HG03378 (cell line): ENCODE results near the gene CELF4.
"Not testable (repeated sequence)": the region's sequence is repeated elsewhere in the genome, so short reads cannot be mapped to it uniquely, and the experiment has no call there.

Source experiments
- ATAC-seq: cut with Tn5 transposase; IDR thresholded peaks from one replicate; pipeline ENCODE4 v1.9.1; 2021; ENCODE audit warnings: mild to moderate bottlenecking, moderate library complexity; ENCODE audit not compliant: unreplicated experiment

The CELF4 gene

GRCh38 chr18:37473195-37473840, 92.3 kb downstream of the CELF4 start:
- ATAC-seq: no peak

GRCh38 chr18:37471637-37472036, 94.0 kb downstream of the CELF4 start:
- ATAC-seq: no peak

DNA sequence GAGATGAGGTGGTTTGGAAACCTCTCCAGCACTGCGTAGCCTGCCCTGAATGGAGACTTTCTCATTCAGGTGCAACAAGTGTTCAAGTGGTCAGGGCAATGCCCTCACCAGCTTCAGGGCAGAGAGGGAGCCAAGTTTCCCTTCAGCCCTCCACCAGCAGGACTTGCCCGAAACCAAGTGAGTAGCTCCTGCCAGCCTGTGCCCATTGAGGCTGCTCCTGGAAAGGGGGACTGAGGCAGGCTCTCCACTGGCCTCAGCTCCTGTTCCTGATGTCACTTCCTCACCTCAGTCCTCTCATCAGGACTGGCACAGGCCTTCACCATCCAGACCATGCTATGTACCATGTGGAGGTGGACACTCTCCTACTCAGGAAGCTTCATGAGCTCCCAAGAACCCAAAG, 94.6 kb downstream of the CELF4 start:
- no peak for ATAC-seq

GRCh38 chr18:37467002-37467662, 98.5 kb downstream of the CELF4 start:
- no peak for ATAC-seq

DNA sequence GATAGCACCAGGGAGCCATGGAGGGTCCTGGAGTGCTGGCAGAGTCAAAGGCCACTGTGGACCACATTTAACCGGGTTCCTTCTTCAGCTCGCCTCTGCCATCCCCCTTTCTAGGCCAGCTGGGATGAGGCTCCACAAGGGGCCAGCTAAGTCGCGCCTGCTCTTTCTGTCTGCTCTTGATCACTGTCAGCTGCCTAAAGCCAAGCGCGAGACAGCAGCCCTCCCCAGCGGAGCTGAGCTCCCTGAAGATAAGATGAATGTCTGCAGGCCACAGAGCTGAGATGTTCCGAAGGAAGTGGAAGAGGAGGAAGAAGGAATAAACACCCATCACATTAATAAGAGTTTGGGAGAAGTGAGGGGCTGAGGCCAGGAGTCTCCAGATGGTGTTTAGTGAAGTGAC, 99.6 kb downstream of the CELF4 start:
- ATAC-seq: no peak

DNA sequence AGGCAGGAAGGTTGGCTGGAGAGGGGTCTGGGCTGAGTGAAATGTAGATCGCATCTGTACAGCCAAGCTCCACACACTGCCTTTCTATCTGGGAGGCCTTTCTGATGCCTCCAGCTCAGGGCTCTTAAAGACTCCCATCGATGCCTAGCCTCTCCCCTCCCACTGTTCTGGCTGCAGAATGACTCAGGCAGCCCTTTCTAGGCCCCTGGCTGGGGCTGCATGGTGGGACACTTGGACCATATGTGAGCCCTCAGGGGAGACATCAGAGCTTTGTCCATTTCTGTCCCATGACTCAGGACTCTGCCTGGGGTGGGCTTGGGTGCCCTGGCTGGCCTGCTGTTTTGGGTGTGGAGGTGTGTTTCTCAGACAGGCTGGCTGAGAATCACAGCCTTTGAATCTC, 101.3 kb downstream of the CELF4 start:
- no peak for ATAC-seq

DNA sequence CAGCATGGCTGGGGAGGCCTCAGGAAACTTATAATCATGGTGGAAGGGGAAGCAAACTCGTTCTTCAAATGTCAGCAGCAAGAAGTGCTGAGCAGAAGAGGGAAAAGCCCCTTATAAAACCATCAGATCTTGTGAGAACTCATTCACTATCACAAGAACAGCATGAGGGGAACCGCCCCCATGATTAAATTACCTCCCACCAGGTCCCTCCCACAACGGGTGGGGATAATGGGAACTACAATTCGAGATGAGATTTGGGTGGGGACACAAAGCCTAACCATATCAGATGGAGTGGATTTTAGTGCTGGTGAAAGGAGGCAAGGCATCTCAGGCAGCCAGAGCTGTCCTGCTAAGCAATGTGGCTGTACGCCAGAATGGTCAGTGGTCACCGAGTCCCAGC, 104.3 kb downstream of the CELF4 start:
- ATAC-seq: not testable (repeated sequence)

- no peak for ATAC-seq
These were observed 105.0 kb downstream of the CELF4 start for GRCh38 chr18:37460604-37461003.

GRCh38 chr18:37458697-37459096, 106.9 kb downstream of the CELF4 start:
- ATAC-seq: no peak

DNA sequence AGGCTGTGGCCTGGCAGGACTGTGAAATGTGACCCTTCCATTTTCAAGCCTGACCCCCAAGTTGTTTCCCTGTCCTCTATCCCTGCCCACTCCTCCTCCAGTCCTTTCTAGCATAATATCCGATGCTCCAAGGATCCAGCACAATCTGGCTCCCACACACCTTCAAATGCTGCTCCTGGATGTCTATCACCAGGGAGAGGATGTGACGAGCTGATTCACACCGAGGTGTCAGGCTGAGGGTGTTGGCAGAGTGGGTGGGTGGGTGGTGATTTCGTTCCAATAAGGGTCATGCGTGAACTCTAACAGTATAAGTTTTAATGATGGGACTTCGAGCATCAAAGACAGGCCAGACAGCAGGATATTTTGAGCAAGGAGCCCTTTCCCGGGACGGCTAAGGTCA, 107.8 kb downstream of the CELF4 start:
- no peak for ATAC-seq

GRCh38 chr18:37457341-37457740, 108.3 kb downstream of the CELF4 start:
- no peak for ATAC-seq

- no peak for ATAC-seq
These were observed 108.7 kb downstream of the CELF4 start for GRCh38 chr18:37456873-37457272.

DNA sequence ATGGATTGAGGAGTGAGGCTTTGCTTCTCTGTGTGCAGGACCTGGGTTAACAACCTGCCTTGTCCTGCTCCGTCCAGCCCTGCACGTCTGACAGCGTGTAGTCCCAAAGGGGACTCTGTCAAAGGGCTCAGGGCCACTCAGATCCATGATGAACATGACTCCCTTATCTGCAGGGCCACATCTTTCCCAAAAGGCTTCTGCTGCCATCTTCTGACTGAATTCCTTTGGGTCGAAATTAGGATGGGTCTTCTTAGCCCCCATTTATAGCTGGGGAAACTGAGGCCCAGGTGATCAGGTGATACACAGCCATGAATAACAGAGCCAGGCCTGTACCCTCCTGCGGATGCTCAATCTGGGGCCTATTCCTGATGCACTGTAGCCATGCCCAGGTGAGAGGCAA, 109.2 kb downstream of the CELF4 start:
- no peak for ATAC-seq

- ATAC-seq: no peak
These were observed 111.8 kb downstream of the CELF4 start for GRCh38 chr18:37453752-37454151.

DNA sequence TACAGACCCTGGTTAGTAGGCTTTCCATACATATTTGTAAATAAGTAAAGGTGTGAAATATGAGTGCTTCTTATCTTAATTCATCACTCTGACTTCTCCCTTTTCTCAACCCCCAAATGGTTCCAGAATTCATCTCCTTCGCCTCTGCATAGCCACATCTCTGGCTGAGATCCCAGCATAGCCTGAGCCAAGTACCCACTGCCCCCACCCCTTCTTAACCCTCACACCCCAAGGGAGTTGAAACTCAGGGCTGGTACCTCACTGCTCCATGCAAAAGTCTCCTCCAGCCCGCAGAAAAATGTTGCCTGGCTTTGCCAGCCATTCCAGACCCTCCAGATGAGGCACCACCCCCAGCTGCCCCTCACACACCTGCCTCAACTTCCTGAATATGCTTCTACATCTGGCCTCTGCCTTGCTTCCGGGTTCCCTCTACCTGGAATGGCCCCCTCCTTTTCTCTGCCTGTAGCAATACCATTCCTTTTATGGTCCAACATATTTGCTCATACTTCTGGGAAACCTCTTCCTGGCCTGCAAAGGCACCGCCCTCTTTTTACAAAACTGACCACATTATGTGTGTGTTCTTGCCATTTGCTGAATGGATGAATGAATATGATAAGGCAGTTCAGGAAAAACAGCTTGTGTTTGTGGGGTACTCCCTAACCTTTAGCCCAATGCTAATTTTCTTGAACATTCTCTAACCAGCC, 112.8 kb downstream of the CELF4 start:
- no peak for ATAC-seq

DNA sequence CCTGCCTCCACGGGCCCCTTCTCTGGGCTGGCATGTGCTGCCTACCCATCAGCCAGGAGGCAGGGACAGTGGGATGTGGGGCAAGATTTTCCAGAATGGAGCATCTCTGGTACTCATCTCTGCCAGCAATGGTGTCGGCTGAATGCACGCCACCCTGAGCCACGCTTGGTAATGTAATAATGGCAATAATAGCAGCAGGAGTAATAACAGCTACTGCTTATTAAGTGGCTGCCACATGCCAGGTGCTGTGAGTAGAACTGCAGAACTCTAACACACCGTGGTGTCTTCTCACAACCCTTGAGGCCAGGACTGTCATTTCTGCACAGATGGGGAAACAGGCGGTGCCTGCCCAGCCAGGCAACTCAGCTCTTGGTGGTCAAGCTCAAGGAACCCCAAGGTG, 113.6 kb downstream of the CELF4 start:
- ATAC-seq: no peak

DNA sequence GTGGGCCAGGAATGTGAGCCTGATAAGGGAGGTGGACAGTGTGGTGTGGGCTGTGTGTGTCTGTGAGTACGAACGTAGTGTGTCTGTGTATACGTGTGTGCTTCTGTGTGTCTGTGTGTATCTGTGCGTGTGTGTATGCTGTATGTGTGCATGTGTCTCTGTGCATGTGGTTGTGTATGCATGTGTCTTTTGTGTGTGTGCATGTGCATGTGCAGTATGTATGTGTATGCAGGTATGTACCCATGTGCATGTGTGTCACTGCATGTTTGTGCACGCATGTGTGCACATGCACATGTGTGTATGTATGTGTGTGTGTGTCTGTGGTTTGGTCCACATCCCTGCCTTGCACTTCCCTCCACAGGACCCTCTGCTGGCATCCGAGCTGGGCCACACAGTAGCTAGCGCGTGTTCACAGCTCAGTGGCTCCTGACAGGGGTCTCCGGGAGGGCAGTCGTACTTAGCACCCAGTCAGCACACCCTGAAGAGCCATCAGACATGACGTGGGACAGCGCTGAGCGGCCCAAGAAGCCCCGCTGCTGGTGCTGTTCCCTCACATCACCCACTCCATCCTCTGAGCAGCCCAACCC, 114.3 kb downstream of the CELF4 start:
- no peak for ATAC-seq

DNA sequence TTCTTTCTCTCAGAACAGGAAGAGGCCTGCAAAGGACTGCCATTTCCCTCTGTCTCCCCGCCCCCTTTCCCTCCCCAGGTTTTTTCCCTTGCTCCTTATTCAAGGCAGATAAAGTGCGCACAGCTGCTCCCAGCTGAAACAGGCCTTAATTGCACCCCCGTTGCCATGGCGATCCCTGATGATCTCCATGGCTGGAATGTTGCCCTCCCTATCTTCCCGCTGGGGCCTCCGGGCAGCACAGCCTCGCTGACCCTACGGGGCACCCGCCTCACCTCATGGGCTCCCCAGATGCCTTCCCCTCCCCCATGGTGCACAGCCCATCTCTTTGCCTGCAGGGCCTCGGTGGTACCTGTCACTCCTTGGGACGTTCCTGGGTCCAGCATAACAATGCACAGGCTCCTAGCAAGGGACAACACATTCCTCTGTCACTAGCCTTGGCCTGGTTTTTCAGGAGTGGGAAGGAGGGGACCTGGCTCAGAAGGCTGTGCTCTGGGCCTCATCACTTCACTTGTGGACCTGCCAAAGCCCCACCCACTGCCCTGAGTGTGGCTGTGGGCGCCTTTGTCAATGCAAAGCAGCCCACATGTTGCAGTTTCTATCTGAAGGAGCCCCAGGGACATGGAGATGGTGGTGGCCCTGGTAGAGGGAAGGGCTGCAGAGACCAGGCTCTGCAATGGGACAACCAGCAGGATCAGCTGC, 115.0 kb downstream of the CELF4 start:
- ATAC-seq: no peak

GRCh38 chr18:37449618-37450017, 116.0 kb downstream of the CELF4 start:
- no peak for ATAC-seq

GRCh38 chr18:37448946-37449345, 116.7 kb downstream of the CELF4 start:
- ATAC-seq: no peak
